HEK293 (cell line): ENCODE measurements around the gene CDC37.
"Not testable (repeated sequence)": the region's sequence is repeated elsewhere in the genome, so short reads cannot be mapped to it uniquely, and the experiment has no call there.

Source experiments
- CTCF ChIA-PET: fragments of 350-600 bp; formaldehyde crosslinking; extraction: SDS; loops from one replicate; lab custom pipeline; 2021; ENCODE audit warnings: antibody characterized with exemption; lab: Yijun Ruan, JAX
- POLR2A ChIA-PET: fragments of 300-600 bp; formaldehyde crosslinking; extraction: SDS; loops from one replicate; lab custom pipeline; 2020; ENCODE audit warnings: antibody characterized with exemption, inconsistent platforms; lab: Yijun Ruan, JAX
- H3K27ac ChIP-seq: fragments of 200-500 bp; sonication (Bioruptor generic); 2 replicates; pipeline ENCODE4 v1.5.1; 2014; ENCODE audit warnings: low read depth, low read length, control low read depth, inconsistent platforms; ENCODE audit errors: extremely low read depth
- H3K36me3 ChIP-seq, 2 experiments: fragments of 200-500 bp in 1 of 2; sonication (Bioruptor generic) in 1 of 2; 1 replicate in 1 of 2; 2 replicates in 1 of 2; pipeline ENCODE4 v1.5.1; 2014 to 2017; ENCODE audit warnings: inconsistent platforms in 2 of 2, low read length in 2 of 2; ENCODE audit not compliant: control insufficient read depth in 2 of 2, insufficient read depth in 1 of 2
- H3K4me1 ChIP-seq: fragments of 200-500 bp; sonication (Bioruptor generic); 2 replicates; pipeline ENCODE4 v1.5.1; 2014; ENCODE audit warnings: mild to moderate bottlenecking, low read length, inconsistent platforms; ENCODE audit not compliant: control insufficient read depth, insufficient read depth
- H3K4me3 ChIP-seq: 2 replicates; pipeline ENCODE4 v1.5.1; 2011; ENCODE audit warnings: low read depth, mild to moderate bottlenecking, control low read depth, low read length, moderate library complexity
- H3K9me3 ChIP-seq: fragments of 200-500 bp; sonication (Bioruptor generic); 2 replicates; pipeline ENCODE4 v1.5.1; 2014; ENCODE audit warnings: low read depth, low read length, inconsistent platforms; ENCODE audit not compliant: control insufficient read depth, insufficient read depth
- FEZF1 ChIP-seq: fragments of 450-650 bp; formaldehyde crosslinking; IDR thresholded peaks from 2 replicates; pipeline ENCODE4 v1.5.1; 2016; ENCODE audit warnings: missing biosample characterization, missing genetic modification characterization
- GLIS1 ChIP-seq: fragments of 450-650 bp; formaldehyde crosslinking; IDR thresholded peaks from 2 replicates; pipeline ENCODE4 v1.5.1; 2016; ENCODE audit warnings: missing biosample characterization, missing genetic modification characterization
- HOXC10 ChIP-seq: sonication (generic); formaldehyde crosslinking; IDR thresholded peaks from 2 replicates; pipeline ENCODE4 v1.8.1; 2023; ENCODE audit warnings: mild to moderate bottlenecking, missing genetic modification reagents
- OSR2 ChIP-seq: fragments of 450-650 bp; formaldehyde crosslinking; IDR thresholded peaks from 2 replicates; pipeline ENCODE4 v1.5.1; 2016; ENCODE audit warnings: missing biosample characterization, missing genetic modification characterization
- PBX3 ChIP-seq: sonication (generic); formaldehyde crosslinking; IDR thresholded peaks from 2 replicates; pipeline ENCODE4 v1.8.1; 2022; ENCODE audit warnings: mild to moderate bottlenecking, moderate library complexity, missing genetic modification reagents
- ZBTB11 ChIP-seq: fragments of 450-650 bp; formaldehyde crosslinking; conservative IDR thresholded peaks from 2 replicates; pipeline ENCODE4 v1.5.1; 2016; ENCODE audit warnings: low read depth, missing biosample characterization, missing genetic modification characterization
- ZBTB17 ChIP-seq: fragments of 450-650 bp; formaldehyde crosslinking; IDR thresholded peaks from 2 replicates; pipeline ENCODE4 v1.5.1; 2016; ENCODE audit warnings: missing biosample characterization, missing genetic modification characterization
- ZNF140 ChIP-seq: fragments of 450-650 bp; formaldehyde crosslinking; IDR thresholded peaks from 2 replicates; pipeline ENCODE4 v1.5.1; 2016; ENCODE audit warnings: missing biosample characterization, missing genetic modification characterization
- ZNF174 ChIP-seq: fragments of 450-650 bp; formaldehyde crosslinking; IDR thresholded peaks from 2 replicates; pipeline ENCODE4 v1.5.0; 2017; ENCODE audit warnings: missing biosample characterization, mild to moderate bottlenecking, missing genetic modification characterization
- ZNF248 ChIP-seq: fragments of 450-650 bp; formaldehyde crosslinking; IDR thresholded peaks from 2 replicates; pipeline ENCODE4 v1.5.1; 2017; ENCODE audit warnings: missing biosample characterization, missing genetic modification characterization
- ZNF341 ChIP-seq: fragments of 450-650 bp; formaldehyde crosslinking; IDR thresholded peaks from 2 replicates; pipeline ENCODE4; 2016; ENCODE audit warnings: low read depth, missing biosample characterization, missing genetic modification characterization
- ZNF362 ChIP-seq: fragments of 450-650 bp; formaldehyde crosslinking; IDR thresholded peaks from 2 replicates; pipeline ENCODE4 v1.5.1; 2016; ENCODE audit warnings: missing biosample characterization, missing genetic modification characterization
- ZNF48 ChIP-seq: fragments of 450-650 bp; formaldehyde crosslinking; IDR thresholded peaks from 2 replicates; pipeline ENCODE4 v1.5.1; 2016; ENCODE audit warnings: missing biosample characterization, missing genetic modification characterization
- ZNF529 ChIP-seq: fragments of 450-650 bp; formaldehyde crosslinking; IDR thresholded peaks from 2 replicates; pipeline ENCODE4 v1.5.1; 2017; ENCODE audit warnings: missing genetic modification characterization, missing biosample characterization; ENCODE audit not compliant: insufficient replicate concordance
- ZNF548 ChIP-seq: fragments of 450-650 bp; formaldehyde crosslinking; IDR thresholded peaks from 2 replicates; pipeline ENCODE4 v1.5.1; 2016; ENCODE audit warnings: missing biosample characterization, missing genetic modification characterization
- ZNF585B ChIP-seq: fragments of 450-650 bp; formaldehyde crosslinking; IDR thresholded peaks from 2 replicates; pipeline ENCODE4 v1.5.1; 2016; ENCODE audit warnings: missing biosample characterization, missing genetic modification characterization
- ZNF768 ChIP-seq: fragments of 450-650 bp; formaldehyde crosslinking; IDR thresholded peaks from 2 replicates; pipeline ENCODE4 v1.5.1; 2018; ENCODE audit warnings: missing biosample characterization, mild to moderate bottlenecking, missing genetic modification characterization
- ZNF792 ChIP-seq: fragments of 450-650 bp; formaldehyde crosslinking; IDR thresholded peaks from 2 replicates; pipeline ENCODE4 v1.5.1; 2016; ENCODE audit warnings: missing biosample characterization, missing genetic modification characterization
- ZNF843 ChIP-seq: fragments of 450-650 bp; formaldehyde crosslinking; IDR thresholded peaks from 2 replicates; pipeline ENCODE4 v1.5.1; 2016; ENCODE audit warnings: missing biosample characterization, missing genetic modification characterization
- ZSCAN16 ChIP-seq: fragments of 450-650 bp; formaldehyde crosslinking; IDR thresholded peaks from 2 replicates; pipeline ENCODE4 v1.5.1; 2016; ENCODE audit warnings: missing biosample characterization, missing genetic modification characterization

CDC37 gene

GRCh38 chr19:10399878-10400277 is 3.5 kb downstream of the CDC37 start:
- H3K4me3 ChIP-seq = no peak overlapping the region
- H3K4me1 ChIP-seq = peaks cover 8% of the 10 kb centered on the region
- H3K9me3 ChIP-seq = no peaks in the 10 kb centered on the region
- ChIA-PET POLR2A (interaction anchor here (0.6 to 1.6 kb wide), 3 partner anchors 66 to 580 kb away, joined by 3 read pairs; no protein-coding TSS in a partner anchor), CTCF (interaction anchor here (0.6 to 10.5 kb wide), 7 partner anchors 9 to 173 kb away, joined by 3 to 193 read pairs (median 3); partner anchors contain the start of gene PDE4A)
- TF ChIP-seq ZSCAN16 (tag by site-specific recombination) = no peak
- no peak for TF ChIP-seq FEZF1 (tag by site-specific recombination)
- no peak for TF ChIP-seq HOXC10 (CRISPR knock-in tag)
- no peak for TF ChIP-seq ZNF174 (tag by site-specific recombination)
- TF ChIP-seq ZNF768 (tag by site-specific recombination) = no peak
- no peak for TF ChIP-seq GLIS1 (tag by site-specific recombination)
- no peak for TF ChIP-seq ZNF529 (tag by site-specific recombination)
- no peak for TF ChIP-seq ZNF548 (tag by site-specific recombination)
- no peak for TF ChIP-seq ZNF248 (tag by site-specific recombination)
- TF ChIP-seq PBX3 (CRISPR knock-in tag) = no peak
- no peak for TF ChIP-seq ZNF140 (tag by site-specific recombination)
- TF ChIP-seq ZBTB17 (tag by site-specific recombination) = no peak
- TF ChIP-seq ZNF48 (tag by site-specific recombination) = no peak
- TF ChIP-seq OSR2 (tag by site-specific recombination) = no peak
- TF ChIP-seq ZBTB11 = no peak
- H3K36me3 ChIP-seq = peaks cover 3 to 57% of the 10 kb centered on the region in 2 experiments; a peak in 2 of 3 replicates
- no peak overlapping the region for H3K27ac ChIP-seq

- H3K9me3 ChIP-seq, H3K27ac ChIP-seq, H3K4me3 ChIP-seq, H3K4me1 ChIP-seq: not testable (repeated sequence)
- ChIA-PET CTCF (interaction anchor here (0.7 to 10.5 kb wide), 3 partner anchors 17 to 138 kb away, joined by 3 to 193 read pairs (median 4); partner anchors contain the start of gene PDE4A), POLR2A (interaction anchor here (0.6 to 1.6 kb wide), 3 partner anchors 65 to 580 kb away, joined by 3 read pairs; no protein-coding TSS in a partner anchor)
- peak; percentile 70; the same call in 1 of the 2 replicates for TF ChIP-seq ZNF362 (tag by site-specific recombination)
- peaks cover 3 to 61% of the 10 kb centered on the region in 2 experiments; a peak in 2 of 3 replicates for H3K36me3 ChIP-seq
These were observed 4.0 kb downstream of the CDC37 start for GRCh38 chr19:10399340-10399739.

- ChIA-PET POLR2A (interaction anchor here (0.6 kb wide), 1 partner anchor 194 kb away, joined by 3 read pairs; no protein-coding TSS in a partner anchor), CTCF (interaction anchor here (0.7 to 10.5 kb wide), 4 partner anchors 17 to 137 kb away, joined by 3 to 193 read pairs (median 4); partner anchors contain the start of gene PDE4A)
- no peak for TF ChIP-seq ZNF792 (tag by site-specific recombination)
- TF ChIP-seq ZNF341 (tag by site-specific recombination) = no peak
- TF ChIP-seq ZNF174 (tag by site-specific recombination) = no peak
- no peak for TF ChIP-seq ZNF843 (tag by site-specific recombination)
- no peak for TF ChIP-seq ZNF585B
- Histone ChIP-seq H3K27ac (no peak overlapping the region), H3K36me3 (peaks cover 3 to 65% of the 10 kb centered on the region in 2 experiments; a peak in 2 of 3 replicates), H3K9me3 (no peaks in the 10 kb centered on the region), H3K4me1 (peaks cover 8% of the 10 kb centered on the region), H3K4me3 (no peak overlapping the region)
These were observed 4.5 kb downstream of the CDC37 start for GRCh38 chr19:10398819-10399218.
